GM18517 (cell line): Measurements from ENCODE around the gene DUOX2.
"Not testable (repeated sequence)": the region's sequence is repeated elsewhere in the genome, so short reads cannot be mapped to it uniquely, and the experiment has no call there.

Experiments
- ATAC-seq: cut with Tn5 transposase; IDR thresholded peaks from one replicate; pipeline ENCODE4 v1.9.1; 2021; ENCODE audit warnings: mild to moderate bottlenecking, moderate library complexity; ENCODE audit not compliant: unreplicated experiment

DUOX2 gene

GRCh38 chr15:45120081-45120972 lies 6.4 kb upstream of the DUOX2 start:
- ATAC-seq = no peak

- no peak for ATAC-seq
Observed at GRCh38 chr15:45118996-45119395, 5.0 kb upstream of the DUOX2 start.

GRCh38 chr15:45118131-45118588 lies 4.2 kb upstream of the DUOX2 start:
- ATAC-seq = peak; percentile 91

- peak; percentile 21 for ATAC-seq
Observed at GRCh38 chr15:45117308-45118130, 3.5 kb upstream of the DUOX2 start.

GRCh38 chr15:45116482-45117307 lies 2.7 kb upstream of the DUOX2 start:
- no peak for ATAC-seq

GRCh38 chr15:45116006-45116481 lies 2.1 kb upstream of the DUOX2 start:
- no peak for ATAC-seq

GRCh38 chr15:45115312-45115820 lies 1.4 kb upstream of the DUOX2 start:
- ATAC-seq = no peak

- no peak for ATAC-seq
Observed at GRCh38 chr15:45114751-45115085, 746 bp upstream of the DUOX2 start.

GRCh38 chr15:45113380-45113990 lies 487 bp downstream of the DUOX2 start:
- no peak for ATAC-seq

GRCh38 chr15:45112591-45113379 lies 1.2 kb downstream of the DUOX2 start:
- ATAC-seq = no peak

GRCh38 chr15:45112143-45112590 lies 1.8 kb downstream of the DUOX2 start:
- no peak for ATAC-seq

GRCh38 chr15:45111390-45112142 lies 2.4 kb downstream of the DUOX2 start:
- ATAC-seq = no peak

GRCh38 chr15:45110256-45110820 lies 3.6 kb downstream of the DUOX2 start:
- ATAC-seq = no peak

GRCh38 chr15:45107941-45108630 lies 5.9 kb downstream of the DUOX2 start:
- ATAC-seq = no peak

GRCh38 chr15:45106002-45106790 lies 7.8 kb downstream of the DUOX2 start:
- no peak for ATAC-seq

GRCh38 chr15:45105586-45105985 lies 8.4 kb downstream of the DUOX2 start:
- no peak for ATAC-seq

- ATAC-seq = not testable (repeated sequence)
Observed at GRCh38 chr15:45104170-45104569, 9.8 kb downstream of the DUOX2 start.
